OCI-LY1 (cell line): ENCODE measurements around the gene COG8.

ENCODE experiments used
- H2AFZ ChIP-seq: fragments of 200-600 bp; sonication (generic), shearing (Covaris generic); 2 replicates; pipeline ENCODE4 v1.6.0; 2014; ENCODE audit warnings: antibody characterized with exemption, mild to moderate bottlenecking, low read length
- H3F3A ChIP-seq: fragments of 200-600 bp; sonication (generic), shearing (Covaris generic); 2 replicates; pipeline ENCODE4 v1.6.0; 2014; ENCODE audit warnings: mild to moderate bottlenecking, antibody characterized with exemption, low read length, moderate library complexity; ENCODE audit not compliant: insufficient read depth
- H3K27ac ChIP-seq: fragments of 200-600 bp; sonication (generic); 2 replicates; pipeline ENCODE4 v1.5.1; 2014; ENCODE audit warnings: low read length, mixed run types, mild to moderate bottlenecking, low read depth; ENCODE audit not compliant: poor library complexity, severe bottlenecking
- H3K27me3 ChIP-seq: fragments of 200-600 bp; sonication (generic); 2 replicates; pipeline ENCODE4 v1.6.0; 2014; ENCODE audit warnings: antibody characterized with exemption, mild to moderate bottlenecking, low read length, moderate library complexity; ENCODE audit not compliant: insufficient read depth
- H3K36me3 ChIP-seq: fragments of 200-600 bp; sonication (generic); 2 replicates; pipeline ENCODE4 v1.6.1; 2014; ENCODE audit warnings: mild to moderate bottlenecking, antibody characterized with exemption, low read length, moderate library complexity, mixed read lengths; ENCODE audit not compliant: insufficient read depth
- H3K4me1 ChIP-seq: fragments of 200-600 bp; sonication (generic); 2 replicates; pipeline ENCODE4 v1.5.1; 2014; ENCODE audit warnings: mild to moderate bottlenecking, low read length, moderate library complexity; ENCODE audit not compliant: insufficient read depth, severe bottlenecking
- H3K4me2 ChIP-seq: fragments of 200-600 bp; sonication (generic), shearing (Covaris generic); 2 replicates; pipeline ENCODE4 v1.6.1; 2014; ENCODE audit warnings: low read length
- H3K4me3 ChIP-seq: fragments of 200-600 bp; sonication (generic); 2 replicates; pipeline ENCODE4 v1.5.1; 2014; ENCODE audit warnings: low read length, low read depth, mild to moderate bottlenecking, mixed read lengths; ENCODE audit not compliant: poor library complexity, severe bottlenecking
- H3K79me2 ChIP-seq: fragments of 200-600 bp; shearing (Covaris generic); 2 replicates; pipeline ENCODE4 v1.6.1; 2016; ENCODE audit warnings: mixed run types, low read length, mixed read lengths; ENCODE audit not compliant: insufficient read depth
- H3K9ac ChIP-seq: fragments of 200-600 bp; sonication (generic), shearing (Covaris generic); 2 replicates; pipeline ENCODE4 v1.6.1; 2014; ENCODE audit warnings: mild to moderate bottlenecking, low read length, mixed read lengths
- H3K9me2 ChIP-seq: fragments of 200-600 bp; sonication (generic), shearing (Covaris generic); 2 replicates; pipeline ENCODE4 v1.6.1; 2014; ENCODE audit warnings: low read depth, mild to moderate bottlenecking, low read length, mixed read lengths
- H3K9me3 ChIP-seq: fragments of 200-600 bp; shearing (Covaris generic); 2 replicates; pipeline ENCODE4 v1.6.1; 2014; ENCODE audit warnings: low read length, mixed read lengths
- H4K20me1 ChIP-seq: fragments of 200-600 bp; sonication (generic), shearing (Covaris generic); 2 replicates; pipeline ENCODE4 v1.6.0; 2016; ENCODE audit warnings: mild to moderate bottlenecking, low read length; ENCODE audit not compliant: insufficient read depth
- EZH2 ChIP-seq: fragments of 200-600 bp; sonication (generic), shearing (Covaris generic); IDR thresholded peaks from 2 replicates; pipeline ENCODE4 v1.8.0; 2017; ENCODE audit warnings: borderline replicate concordance, mixed run types, mild to moderate bottlenecking, antibody characterized with exemption, low read length, moderate library complexity, mixed read lengths
- TF ChIP-seq, protein P1 (sequence below): fragments of 200-600 bp; sonication (generic), shearing (Covaris generic); IDR thresholded peaks from 2 replicates; pipeline ENCODE4 v1.5.1; 2017; ENCODE audit warnings: mild to moderate bottlenecking, antibody characterized with exemption, low read length, moderate library complexity, mixed read lengths

Gene COG8

DNA sequence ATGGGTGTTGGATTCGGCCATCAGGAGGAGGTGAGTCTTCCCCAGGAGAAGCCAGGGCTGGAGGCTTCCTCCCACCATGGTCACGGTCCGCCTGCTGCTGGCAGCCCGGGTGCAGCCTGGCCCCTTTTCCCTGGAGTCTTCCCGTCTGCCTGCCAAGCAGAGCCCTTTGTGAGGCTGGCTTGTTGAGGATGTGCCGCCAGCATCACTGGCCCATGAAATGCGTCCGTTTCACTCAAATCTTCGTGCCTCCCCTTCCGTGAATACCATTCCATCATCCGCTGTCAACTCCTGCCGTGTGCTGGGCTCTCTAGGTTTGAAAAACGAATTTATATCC is 18.7 kb downstream of the COG8 start:
- Histone ChIP-seq H3K79me2 (peaks cover 8% of the 10 kb centered on the region), H3K4me1 (peaks cover under 1% of the 10 kb centered on the region), H3K27ac (no peak overlapping the region), H3F3A (no peaks in the 10 kb centered on the region), H3K4me2 (no peak overlapping the region), H3K9me3 (no peaks in the 10 kb centered on the region), H2AFZ (no peak overlapping the region), H3K27me3 (no peaks in the 10 kb centered on the region), H3K4me3 (no peak overlapping the region), H4K20me1 (no peaks in the 10 kb centered on the region), H3K36me3 (peaks cover 95% of the 10 kb centered on the region), H3K9ac (no peak overlapping the region), H3K9me2 (no peaks in the 10 kb centered on the region)
- no peak for TF ChIP-seq EZH2
- TF ChIP-seq, protein P1, sequence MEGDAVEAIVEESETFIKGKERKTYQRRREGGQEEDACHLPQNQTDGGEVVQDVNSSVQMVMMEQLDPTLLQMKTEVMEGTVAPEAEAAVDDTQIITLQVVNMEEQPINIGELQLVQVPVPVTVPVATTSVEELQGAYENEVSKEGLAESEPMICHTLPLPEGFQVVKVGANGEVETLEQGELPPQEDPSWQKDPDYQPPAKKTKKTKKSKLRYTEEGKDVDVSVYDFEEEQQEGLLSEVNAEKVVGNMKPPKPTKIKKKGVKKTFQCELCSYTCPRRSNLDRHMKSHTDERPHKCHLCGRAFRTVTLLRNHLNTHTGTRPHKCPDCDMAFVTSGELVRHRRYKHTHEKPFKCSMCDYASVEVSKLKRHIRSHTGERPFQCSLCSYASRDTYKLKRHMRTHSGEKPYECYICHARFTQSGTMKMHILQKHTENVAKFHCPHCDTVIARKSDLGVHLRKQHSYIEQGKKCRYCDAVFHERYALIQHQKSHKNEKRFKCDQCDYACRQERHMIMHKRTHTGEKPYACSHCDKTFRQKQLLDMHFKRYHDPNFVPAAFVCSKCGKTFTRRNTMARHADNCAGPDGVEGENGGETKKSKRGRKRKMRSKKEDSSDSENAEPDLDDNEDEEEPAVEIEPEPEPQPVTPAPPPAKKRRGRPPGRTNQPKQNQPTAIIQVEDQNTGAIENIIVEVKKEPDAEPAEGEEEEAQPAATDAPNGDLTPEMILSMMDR = no peak

DNA sequence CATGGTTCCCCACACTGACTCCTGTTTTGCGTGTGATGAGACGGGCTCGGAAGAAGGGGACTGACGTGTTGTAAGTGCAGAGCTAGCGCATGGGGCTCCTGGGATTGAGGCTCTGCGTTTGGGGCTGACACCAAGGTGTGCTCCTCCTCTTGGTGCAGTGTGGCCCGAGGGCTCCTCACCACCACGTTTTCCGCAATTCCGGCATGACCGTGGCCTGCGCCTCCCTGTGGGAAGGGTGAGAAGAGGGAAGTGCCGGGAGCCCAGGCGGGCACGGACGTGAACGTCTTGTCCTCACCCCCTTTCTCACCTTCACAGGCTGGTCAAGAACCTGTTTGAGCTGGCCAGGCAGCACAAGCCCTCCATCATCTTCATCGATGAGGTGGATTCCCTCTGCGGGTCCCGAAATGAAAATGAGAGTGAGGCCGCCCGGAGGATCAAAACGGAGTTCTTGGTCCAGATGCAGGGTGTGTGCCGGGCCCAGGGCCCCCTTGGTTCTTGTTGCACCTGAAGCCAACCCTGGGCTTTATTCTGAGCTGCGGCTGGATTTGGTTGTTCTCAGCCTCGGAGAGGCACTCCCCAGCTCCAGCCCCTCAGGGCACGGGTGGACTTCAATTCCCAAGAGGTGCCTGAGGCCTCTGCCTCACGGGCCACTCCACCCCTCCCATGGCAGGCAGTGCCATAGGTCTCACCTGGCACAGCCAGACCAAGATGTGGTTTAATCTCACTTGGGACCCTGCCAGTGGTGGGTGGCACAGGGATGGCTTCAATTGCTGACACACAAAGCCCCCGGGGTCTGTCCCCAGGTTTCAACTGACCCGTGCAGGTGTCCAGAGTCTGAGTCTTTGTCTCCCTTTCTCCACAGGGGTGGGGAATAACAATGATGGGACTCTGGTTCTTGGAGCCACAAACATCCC is 19.3 kb downstream of the COG8 start:
- H3K9me2 ChIP-seq = no peaks in the 10 kb centered on the region
- peaks cover 6% of the 10 kb centered on the region for H3K79me2 ChIP-seq
- H3K9ac ChIP-seq = no peak overlapping the region
- no peak overlapping the region for H3K27ac ChIP-seq
- peaks cover 94% of the 10 kb centered on the region for H3K36me3 ChIP-seq
- no peaks in the 10 kb centered on the region for H3K9me3 ChIP-seq
- H3K4me3 ChIP-seq = no peak overlapping the region
- no peaks in the 10 kb centered on the region for H4K20me1 ChIP-seq
- no peak for TF ChIP-seq EZH2
- TF ChIP-seq, protein P1 = no peak
- no peak overlapping the region for H3K4me2 ChIP-seq
- H3K27me3 ChIP-seq = no peaks in the 10 kb centered on the region
- H3K4me1 ChIP-seq = no peaks in the 10 kb centered on the region
- no peaks in the 10 kb centered on the region for H3F3A ChIP-seq
- no peak overlapping the region for H2AFZ ChIP-seq

DNA sequence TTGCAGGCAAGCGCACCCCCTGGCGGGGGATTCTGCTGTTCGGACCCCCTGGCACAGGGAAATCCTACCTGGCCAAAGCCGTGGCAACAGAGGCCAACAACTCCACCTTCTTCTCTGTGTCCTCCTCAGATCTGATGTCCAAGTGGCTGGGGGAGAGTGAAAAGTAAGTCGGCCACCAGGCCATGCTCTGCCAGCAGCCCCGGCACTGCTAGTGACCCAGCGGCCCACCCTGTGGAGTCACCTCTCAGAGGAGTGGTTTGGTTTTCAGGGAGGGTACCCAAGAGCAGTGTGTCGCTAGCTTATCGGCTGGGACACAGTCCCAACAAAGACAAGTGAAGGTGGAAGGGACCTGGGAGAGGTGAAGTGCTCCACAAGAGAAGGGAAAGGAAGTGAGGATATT is 20.0 kb downstream of the COG8 start:
- TF ChIP-seq, protein P1 = no peak
- TF ChIP-seq EZH2 = no peak
- Histone ChIP-seq H3K9me2 (no peaks in the 10 kb centered on the region), H3K4me1 (no peaks in the 10 kb centered on the region), H3K79me2 (no peaks in the 10 kb centered on the region), H3K27ac (no peak overlapping the region), H3K9ac (no peak overlapping the region), H2AFZ (no peak overlapping the region), H3K4me2 (no peak overlapping the region), H3K4me3 (no peak overlapping the region), H4K20me1 (no peaks in the 10 kb centered on the region), H3F3A (no peaks in the 10 kb centered on the region), H3K27me3 (no peaks in the 10 kb centered on the region), H3K36me3 (peaks cover 91% of the 10 kb centered on the region), H3K9me3 (no peaks in the 10 kb centered on the region)
